ENCODE data around the gene CXorf58.

CXorf58 gene

GRCh38 chrX:23932046-23932445 lies 24.2 kb downstream of the CXorf58 start:
- TF ChIP-seq POLR2AphosphoS5 (IDR thresholded peaks at IDR 0.05; ENCODE audit: low read depth, low read length) (no peak), TAF1 (IDR thresholded peaks at IDR 0.05; ENCODE audit: borderline replicate concordance, insufficient read depth, low read length) (no peak), FOXP2 (optimal IDR thresholded peaks at IDR 0.05; ENCODE audit: borderline replicate concordance, extremely low read depth, extremely low read length, insufficient read depth) (no peak), SIN3A (IDR thresholded peaks at IDR 0.05; ENCODE audit: borderline replicate concordance, insufficient read depth, low read length) (no peak)
- TF ChIP-seq, protein P1, sequence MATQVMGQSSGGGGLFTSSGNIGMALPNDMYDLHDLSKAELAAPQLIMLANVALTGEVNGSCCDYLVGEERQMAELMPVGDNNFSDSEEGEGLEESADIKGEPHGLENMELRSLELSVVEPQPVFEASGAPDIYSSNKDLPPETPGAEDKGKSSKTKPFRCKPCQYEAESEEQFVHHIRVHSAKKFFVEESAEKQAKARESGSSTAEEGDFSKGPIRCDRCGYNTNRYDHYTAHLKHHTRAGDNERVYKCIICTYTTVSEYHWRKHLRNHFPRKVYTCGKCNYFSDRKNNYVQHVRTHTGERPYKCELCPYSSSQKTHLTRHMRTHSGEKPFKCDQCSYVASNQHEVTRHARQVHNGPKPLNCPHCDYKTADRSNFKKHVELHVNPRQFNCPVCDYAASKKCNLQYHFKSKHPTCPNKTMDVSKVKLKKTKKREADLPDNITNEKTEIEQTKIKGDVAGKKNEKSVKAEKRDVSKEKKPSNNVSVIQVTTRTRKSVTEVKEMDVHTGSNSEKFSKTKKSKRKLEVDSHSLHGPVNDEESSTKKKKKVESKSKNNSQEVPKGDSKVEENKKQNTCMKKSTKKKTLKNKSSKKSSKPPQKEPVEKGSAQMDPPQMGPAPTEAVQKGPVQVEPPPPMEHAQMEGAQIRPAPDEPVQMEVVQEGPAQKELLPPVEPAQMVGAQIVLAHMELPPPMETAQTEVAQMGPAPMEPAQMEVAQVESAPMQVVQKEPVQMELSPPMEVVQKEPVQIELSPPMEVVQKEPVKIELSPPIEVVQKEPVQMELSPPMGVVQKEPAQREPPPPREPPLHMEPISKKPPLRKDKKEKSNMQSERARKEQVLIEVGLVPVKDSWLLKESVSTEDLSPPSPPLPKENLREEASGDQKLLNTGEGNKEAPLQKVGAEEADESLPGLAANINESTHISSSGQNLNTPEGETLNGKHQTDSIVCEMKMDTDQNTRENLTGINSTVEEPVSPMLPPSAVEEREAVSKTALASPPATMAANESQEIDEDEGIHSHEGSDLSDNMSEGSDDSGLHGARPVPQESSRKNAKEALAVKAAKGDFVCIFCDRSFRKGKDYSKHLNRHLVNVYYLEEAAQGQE (IDR thresholded peaks at IDR 0.05; ENCODE audit: insufficient read depth in 1 of 2, low read depth in 2 of 2, low read length in 2 of 2), result no peak

GRCh38 chrX:23935106-23935505 lies 27.3 kb downstream of the CXorf58 start:
- TF ChIP-seq, protein P1 (IDR thresholded peaks at IDR 0.05; ENCODE audit: insufficient read depth in 1 of 2, low read depth in 2 of 2, low read length in 2 of 2), result no peak
- TF ChIP-seq FOXP2 (optimal IDR thresholded peaks at IDR 0.05; ENCODE audit: borderline replicate concordance, extremely low read depth, extremely low read length, insufficient read depth), result no peak
- TF ChIP-seq POLR2AphosphoS5 (IDR thresholded peaks at IDR 0.05; ENCODE audit: low read depth, low read length), result no peak
- no peak for TF ChIP-seq TAF1 (IDR thresholded peaks at IDR 0.05; ENCODE audit: borderline replicate concordance, insufficient read depth, low read length)
- TF ChIP-seq SIN3A (IDR thresholded peaks at IDR 0.05; ENCODE audit: borderline replicate concordance, insufficient read depth, low read length), result no peak

DNA sequence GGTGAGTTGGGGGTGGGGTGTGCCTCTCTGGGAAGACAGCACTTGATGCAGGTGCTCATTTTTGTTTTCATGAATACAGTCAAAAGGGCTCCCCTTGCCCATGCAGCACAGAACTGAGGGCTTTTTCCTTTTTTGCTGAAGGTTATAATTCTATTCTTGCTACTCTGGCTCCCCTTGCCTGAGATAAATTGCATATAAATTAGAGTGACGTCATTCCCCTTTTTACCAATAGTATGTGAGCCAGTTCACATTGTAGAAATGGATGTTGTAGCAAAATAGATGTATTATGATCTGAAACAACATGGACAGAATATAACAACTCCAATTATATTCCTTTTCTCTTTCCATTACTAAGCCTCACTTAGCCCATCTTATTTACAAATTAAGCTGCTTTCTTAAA lies 28.4 kb downstream of the CXorf58 start:
- TF ChIP-seq FOXP2 (optimal IDR thresholded peaks at IDR 0.05; ENCODE audit: borderline replicate concordance, extremely low read depth, extremely low read length, insufficient read depth), result no peak
- TF ChIP-seq TAF1 (IDR thresholded peaks at IDR 0.05; ENCODE audit: borderline replicate concordance, insufficient read depth, low read length), result no peak
- TF ChIP-seq, protein P1 (IDR thresholded peaks at IDR 0.05; ENCODE audit: insufficient read depth in 1 of 2, low read depth in 2 of 2, low read length in 2 of 2), result no peak
- no peak for TF ChIP-seq POLR2AphosphoS5 (IDR thresholded peaks at IDR 0.05; ENCODE audit: low read depth, low read length)
- no peak for TF ChIP-seq SIN3A (IDR thresholded peaks at IDR 0.05; ENCODE audit: borderline replicate concordance, insufficient read depth, low read length)

DNA sequence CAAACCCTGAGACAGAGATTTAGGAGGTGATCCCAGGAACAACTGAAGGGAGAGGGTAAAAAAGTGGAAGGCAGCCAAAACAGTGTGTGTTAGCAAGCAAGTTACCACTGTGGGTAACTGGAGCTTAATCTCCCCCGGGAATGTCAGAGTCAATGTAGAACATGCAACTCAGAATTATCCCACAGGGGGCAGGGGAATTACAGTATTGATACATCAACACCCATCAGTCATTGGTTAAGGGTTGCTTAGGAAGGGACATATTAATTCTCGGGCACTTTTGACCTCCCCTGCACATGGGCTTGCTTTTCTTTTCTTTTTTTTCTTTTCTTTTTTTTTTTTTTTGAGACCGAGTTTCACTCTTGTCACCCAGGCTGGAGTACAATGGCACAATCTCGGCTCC lies 29.3 kb downstream of the CXorf58 start:
- TF ChIP-seq FOXP2 (optimal IDR thresholded peaks at IDR 0.05; ENCODE audit: borderline replicate concordance, extremely low read depth, extremely low read length, insufficient read depth), result no peak

- TF ChIP-seq SIN3A (IDR thresholded peaks at IDR 0.05; ENCODE audit: borderline replicate concordance, insufficient read depth, low read length) (no peak), TAF1 (IDR thresholded peaks at IDR 0.05; ENCODE audit: borderline replicate concordance, insufficient read depth, low read length) (no peak), FOXP2 (optimal IDR thresholded peaks at IDR 0.05; ENCODE audit: borderline replicate concordance, extremely low read depth, extremely low read length, insufficient read depth) (no peak), POLR2AphosphoS5 (IDR thresholded peaks at IDR 0.05; ENCODE audit: low read depth, low read length) (no peak)
- TF ChIP-seq, protein P1 (IDR thresholded peaks at IDR 0.05; ENCODE audit: insufficient read depth in 1 of 2, low read depth in 2 of 2, low read length in 2 of 2), result no peak
Measured at GRCh38 chrX:23938690-23939089, 30.9 kb downstream of the CXorf58 start.

All from PFSK-1 (cell line).